CD4-positive, alpha-beta T cell treated with Interleukin-4 for 1 hour (primary cell): ENCODE data around the gene ASIC4.

Source experiments
- DNase-seq, 2 donors: peaks; one replicate each; pipeline ENCODE4 v3.0.0-alpha.2; 2020 to 2022

The ASIC4 gene, protein sequence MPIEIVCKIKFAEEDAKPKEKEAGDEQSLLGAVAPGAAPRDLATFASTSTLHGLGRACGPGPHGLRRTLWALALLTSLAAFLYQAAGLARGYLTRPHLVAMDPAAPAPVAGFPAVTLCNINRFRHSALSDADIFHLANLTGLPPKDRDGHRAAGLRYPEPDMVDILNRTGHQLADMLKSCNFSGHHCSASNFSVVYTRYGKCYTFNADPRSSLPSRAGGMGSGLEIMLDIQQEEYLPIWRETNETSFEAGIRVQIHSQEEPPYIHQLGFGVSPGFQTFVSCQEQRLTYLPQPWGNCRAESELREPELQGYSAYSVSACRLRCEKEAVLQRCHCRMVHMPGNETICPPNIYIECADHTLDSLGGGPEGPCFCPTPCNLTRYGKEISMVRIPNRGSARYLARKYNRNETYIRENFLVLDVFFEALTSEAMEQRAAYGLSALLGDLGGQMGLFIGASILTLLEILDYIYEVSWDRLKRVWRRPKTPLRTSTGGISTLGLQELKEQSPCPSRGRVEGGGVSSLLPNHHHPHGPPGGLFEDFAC

DNA sequence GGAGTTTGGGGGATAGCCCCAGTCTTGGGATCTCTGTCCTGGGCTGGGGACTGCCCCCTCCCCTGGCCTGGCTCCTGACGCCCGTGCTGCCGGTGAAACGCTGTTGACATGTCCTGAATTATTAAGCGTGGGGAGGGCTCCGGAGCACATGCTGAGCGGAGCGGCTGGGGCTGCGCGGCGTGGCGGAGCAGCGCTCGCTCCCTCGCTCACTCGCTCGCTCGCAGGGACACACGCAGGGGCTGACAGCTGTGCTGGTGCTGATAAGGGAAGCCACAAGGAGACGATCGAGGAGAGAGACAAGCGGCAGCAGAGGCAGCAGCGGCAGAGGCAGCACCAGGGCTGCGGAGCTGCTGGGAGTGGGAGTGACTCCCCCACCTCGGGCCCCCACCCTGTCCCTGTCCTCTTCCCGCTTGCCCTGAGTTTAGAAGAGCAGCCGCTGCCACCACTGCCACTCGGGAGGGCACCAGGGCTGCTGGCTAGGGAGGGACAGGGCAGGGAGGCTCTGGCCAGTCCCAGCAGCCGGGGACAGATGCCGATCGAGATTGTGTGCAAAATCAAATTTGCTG lies at the start of gene ASIC4:
ASIC4 (plus strand) TSS at position 287 of the 566 bp plus-strand sequence; CDS start at position 530, 243 bp downstream.
- DNase-seq: no peak

DNA sequence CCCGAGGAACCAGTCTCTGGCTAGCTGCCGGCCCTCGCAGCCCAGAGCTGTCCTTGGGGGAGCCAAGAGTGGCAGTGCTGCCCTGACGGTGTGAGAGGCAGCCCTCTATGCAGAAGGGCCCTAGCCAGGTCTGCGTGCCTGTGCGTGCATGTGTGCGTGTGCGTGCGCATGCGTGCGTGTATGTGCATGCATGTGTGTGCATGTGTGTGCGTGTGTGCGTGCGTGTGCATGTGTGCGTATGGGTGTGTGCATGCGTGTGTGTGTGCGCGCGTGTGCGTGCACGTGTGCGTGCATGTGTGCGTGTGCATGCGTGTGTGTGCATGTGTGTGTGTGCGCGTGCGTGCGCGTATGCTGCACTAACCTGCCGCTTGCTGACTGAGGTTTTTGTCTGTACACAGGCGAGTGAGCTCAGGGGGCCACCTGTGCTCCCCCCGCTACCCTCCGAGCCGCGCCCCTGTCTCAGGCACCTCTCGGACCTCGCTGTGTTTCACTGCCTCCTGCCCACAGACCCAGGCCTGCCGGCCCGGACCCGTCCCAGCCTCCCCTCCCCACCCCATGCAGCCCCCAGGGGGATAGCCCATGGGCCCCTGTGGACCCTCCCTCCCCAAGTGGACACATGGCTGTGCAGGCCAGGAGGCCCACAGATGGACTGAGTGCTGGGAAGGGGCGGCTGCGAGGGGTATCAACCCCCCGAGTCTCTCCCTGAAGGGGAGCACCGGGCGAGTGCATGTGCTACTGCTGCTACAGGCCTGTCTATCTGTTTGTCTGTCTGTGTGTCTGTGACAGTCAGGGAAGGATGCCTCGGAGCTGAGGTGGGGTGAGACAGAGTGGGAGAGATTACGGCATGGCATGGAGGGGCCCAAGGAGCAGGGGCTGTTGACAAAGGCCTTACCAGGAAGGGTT lies 48.4 kb upstream of the ASIC4 start:
- no peak for DNase-seq

DNA sequence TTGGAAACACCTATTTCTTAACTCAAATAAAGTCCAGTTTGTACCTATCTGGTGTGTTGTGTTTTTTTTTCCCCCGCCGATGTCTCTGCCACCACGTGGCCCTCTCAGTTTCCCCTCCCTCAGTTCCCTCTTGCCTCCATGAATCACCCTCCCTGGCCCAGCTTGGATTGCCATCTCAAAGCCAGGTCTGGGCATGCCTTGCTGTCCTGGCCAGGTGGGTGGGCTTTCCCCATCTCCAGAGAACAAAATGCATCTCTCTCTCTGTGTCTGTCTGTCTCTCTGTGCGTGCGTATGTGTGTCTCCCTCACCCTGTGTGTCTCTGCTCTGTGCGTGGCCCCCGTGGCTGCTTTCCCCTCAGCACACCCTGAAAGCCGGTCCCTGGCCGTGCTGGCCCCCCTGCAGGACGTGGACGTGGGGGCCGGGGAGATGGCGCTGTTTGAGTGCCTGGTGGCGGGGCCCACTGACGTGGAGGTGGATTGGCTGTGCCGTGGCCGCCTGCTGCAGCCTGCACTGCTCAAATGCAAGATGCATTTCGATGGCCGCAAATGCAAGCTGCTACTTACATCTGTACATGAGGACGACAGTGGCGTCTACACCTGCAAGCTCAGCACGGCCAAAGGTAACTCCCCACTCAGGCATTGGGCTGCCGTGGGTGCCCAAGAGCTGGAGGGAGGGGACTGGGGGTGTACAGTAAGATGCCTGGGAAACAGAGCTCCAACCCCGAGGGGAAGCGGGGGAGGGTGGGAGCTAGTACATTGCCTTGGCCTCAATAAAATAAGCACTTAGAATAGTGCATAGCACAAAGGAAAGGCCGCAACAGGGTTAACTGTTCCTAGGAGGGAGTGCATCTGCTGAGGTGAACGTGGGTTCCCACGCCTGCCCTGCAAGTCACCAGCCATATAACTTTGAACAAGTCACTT lies 47.2 kb upstream of the ASIC4 start:
- no peak for DNase-seq

DNA sequence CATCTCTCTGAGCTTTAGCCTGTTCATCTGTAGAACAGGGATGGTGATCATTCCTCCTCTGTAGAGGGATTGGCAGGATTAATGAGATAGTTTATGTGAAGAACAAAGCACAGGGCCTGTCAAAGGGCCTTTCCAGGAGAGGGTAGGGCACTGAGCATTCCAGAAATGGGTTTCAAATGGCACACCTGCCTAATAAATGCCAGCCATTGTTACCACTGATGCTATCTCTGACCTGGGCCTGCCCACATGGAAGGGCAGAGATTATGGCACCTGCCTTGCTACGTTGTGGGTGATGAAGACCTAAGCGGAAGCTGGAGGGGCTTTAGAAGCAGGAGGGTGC lies 46.6 kb upstream of the ASIC4 start:
- no peak for DNase-seq

DNA sequence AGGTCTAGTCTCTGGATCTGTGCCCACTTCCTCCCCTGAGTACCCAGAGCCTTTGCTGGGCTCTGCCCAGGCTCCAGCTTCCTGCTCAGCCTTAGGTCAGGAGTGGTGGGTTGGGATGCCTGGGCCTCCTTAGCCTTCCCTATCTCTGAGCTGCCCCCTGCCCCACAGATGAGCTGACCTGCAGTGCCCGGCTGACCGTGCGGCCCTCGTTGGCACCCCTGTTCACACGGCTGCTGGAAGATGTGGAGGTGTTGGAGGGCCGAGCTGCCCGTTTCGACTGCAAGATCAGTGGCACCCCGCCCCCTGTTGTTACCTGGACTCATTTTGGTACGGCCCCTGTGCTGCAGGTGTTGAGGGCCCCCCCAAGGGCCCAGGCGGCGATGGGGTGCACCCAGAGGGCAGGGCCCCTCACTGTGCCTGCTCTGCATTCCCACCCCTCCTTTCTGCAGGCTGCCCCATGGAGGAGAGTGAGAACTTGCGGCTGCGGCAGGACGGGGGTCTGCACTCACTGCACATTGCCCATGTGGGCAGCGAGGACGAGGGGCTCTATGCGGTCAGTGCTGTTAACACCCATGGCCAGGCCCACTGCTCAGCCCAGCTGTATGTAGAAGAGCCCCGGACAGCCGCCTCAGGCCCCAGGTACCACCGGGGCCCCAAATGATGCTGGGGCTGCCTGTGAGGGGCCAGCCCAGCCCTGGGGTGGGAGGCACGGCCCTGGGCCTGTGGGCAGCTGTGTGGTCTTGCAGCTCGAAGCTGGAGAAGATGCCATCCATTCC lies 45.7 kb upstream of the ASIC4 start:
- no peak for DNase-seq

DNA sequence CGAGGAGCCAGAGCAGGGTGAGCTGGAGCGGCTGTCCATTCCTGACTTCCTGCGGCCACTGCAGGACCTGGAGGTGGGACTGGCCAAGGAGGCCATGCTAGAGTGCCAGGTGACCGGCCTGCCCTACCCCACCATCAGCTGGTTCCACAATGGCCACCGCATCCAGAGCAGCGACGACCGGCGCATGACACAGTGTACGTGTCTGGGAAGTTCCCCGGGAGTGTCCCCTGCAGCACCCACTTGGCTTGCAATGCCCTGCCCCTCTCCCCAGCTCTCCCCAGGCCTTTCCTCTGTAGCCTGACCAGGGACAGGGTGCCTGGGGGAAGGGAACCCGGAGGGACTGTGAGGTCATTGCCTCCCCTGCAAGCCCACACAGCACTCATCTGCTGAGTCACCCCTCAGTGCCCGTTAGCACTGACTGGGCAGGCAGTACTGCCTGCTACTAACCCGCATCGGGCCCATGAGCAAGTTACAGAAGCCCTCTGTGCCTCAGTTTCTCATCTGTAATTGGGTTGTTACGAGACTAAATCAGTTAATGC lies 45.0 kb upstream of the ASIC4 start:
- no peak for DNase-seq

DNA sequence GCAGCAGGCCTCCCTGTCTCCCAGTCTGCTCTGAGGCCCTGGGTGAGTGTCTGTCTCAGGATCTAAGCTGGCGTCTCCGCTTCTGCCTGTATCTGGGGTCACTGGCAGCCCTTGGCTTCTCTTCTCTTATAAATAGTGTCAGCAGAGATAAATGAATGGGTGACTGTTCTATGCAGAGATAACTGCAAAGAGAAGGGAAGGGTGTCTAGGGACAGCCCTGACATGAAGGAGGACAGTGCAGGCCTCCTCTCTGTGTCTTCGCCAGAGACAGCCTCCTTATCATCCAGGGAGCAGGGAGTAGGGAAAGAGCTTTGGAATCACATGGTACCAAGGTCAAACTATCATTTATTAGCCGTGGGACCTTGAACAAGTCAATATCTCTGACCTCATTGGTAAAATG lies 43.9 kb upstream of the ASIC4 start:
- no peak for DNase-seq

DNA sequence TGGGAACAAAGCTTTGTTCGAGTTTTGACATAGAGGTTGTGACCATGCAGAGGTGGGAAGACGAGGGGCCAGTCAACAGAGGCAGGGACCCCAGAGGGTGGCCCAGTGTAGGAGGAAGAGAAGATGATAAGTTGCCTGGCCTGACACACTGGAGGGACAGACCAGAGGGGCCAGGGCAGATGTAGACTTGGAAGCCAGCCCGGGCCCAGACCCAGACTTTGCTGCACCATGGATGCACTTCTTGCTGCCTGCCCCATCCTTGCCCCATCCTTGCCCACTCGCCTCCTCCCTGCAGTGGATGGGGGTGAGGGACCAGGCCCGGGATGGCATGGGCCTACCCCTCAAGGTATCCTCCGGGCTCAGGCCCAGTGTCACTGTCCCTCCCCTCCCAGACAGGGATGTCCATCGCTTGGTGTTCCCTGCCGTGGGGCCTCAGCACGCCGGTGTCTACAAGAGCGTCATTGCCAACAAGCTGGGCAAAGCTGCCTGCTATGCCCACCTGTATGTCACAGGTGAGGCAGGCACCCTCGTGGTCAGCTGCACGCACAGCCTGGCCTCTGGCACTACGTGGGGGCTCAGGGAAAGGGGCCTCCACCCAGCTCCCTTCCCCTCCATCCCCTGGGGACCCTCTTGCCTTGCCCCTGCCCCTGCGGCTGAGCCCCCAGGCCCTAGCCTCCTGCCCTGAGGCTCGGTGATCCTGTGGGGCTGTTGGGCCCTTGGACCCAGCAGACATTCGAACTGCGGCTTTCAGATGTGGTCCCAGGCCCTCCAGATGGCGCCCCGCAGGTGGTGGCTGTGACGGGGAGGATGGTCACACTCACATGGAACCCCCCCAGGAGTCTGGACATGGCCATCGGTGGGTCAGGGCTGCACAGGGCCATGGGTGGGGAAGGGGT lies 42.6 kb upstream of the ASIC4 start:
- no peak for DNase-seq

DNA sequence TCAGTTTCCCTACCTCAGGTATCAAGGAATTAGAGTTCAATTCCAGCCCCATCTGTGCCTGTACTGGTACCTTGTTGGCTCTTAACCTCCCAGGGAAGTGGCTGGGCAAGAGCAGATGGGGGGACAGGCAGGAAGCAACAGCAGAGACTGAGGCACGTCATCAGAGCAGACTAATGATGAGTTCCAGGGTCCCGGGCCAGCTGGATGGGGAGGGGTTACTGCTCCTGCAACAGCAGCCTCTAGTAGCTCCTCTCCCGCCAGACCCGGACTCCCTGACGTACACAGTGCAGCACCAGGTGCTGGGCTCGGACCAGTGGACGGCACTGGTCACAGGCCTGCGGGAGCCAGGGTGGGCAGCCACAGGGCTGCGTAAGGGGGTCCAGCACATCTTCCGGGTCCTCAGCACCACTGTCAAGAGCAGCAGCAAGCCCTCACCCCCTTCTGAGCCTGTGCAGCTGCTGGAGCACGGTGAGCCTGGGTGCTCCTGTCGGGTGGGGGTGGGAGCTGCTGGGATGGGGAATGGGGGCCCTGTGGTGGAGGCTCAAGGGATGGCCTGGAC lies 41.6 kb upstream of the ASIC4 start:
- DNase-seq: no peak

DNA sequence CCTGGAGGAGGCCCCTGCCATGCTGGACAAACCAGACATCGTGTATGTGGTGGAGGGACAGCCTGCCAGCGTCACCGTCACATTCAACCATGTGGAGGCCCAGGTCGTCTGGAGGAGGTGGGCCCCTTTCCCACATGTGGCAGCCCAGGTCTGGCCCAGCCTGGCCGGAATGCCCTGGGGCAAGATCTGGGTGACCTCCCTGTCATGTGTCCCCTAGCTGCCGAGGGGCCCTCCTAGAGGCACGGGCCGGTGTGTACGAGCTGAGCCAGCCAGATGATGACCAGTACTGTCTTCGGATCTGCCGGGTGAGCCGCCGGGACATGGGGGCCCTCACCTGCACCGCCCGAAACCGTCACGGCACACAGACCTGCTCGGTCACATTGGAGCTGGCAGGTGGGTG lies 40.8 kb upstream of the ASIC4 start:
- no peak for DNase-seq

DNA sequence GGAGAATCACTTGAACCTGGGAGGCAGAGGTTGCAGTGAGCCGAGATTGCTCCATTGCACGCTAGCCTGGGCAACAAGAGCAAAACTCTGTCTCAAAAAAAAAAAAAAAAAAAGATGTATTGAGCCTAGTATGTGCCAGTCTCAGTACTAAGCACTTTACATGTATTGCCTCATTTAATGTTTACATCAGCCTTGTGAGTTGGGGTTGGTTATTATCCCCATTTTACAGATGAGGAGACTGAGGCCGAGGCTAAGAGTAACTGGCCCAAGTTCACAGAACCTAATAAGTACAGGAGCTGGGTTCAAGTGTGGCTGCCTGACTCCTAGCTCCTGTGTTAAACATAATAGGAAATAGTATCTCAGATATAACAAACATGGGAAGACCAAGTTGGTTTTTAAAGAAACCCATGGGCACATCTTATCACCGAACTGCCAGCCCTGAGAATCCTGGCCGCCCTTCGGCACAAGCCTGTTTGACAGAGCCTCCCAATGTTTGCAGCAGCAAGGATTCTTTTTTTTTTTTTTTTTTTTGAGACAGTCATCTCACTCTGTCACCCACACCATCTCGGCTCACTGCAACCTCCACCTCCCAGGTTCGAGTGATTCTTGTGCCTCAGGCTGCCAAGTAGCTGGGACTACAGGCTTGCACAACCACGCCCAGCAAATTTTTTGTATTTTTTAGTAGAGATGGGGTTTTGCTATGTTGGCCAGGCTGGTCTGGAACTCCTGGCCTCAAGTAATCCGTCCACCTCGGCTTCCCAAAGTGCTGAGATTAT lies 39.8 kb upstream of the ASIC4 start:
- DNase-seq: no peak

DNA sequence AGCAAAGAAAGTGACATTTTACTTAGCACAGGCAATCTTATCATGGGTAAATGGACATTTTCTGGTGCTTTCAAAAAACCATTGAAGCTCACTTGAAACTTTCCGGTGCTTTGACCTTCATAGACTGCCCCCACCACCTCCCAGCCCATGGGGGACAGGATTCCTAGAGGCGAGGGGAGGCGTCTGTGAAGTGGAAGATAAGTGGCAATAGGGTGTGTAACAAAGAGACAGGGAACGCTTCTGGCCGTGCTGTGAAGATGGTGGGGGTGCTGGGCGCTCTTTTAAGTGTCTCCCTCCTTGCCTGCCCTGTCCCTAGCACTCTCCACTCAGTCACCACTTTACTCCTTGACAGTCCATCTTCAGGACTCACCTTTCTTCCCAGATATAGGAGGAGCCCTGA lies 39.0 kb upstream of the ASIC4 start:
- no peak for DNase-seq

DNA sequence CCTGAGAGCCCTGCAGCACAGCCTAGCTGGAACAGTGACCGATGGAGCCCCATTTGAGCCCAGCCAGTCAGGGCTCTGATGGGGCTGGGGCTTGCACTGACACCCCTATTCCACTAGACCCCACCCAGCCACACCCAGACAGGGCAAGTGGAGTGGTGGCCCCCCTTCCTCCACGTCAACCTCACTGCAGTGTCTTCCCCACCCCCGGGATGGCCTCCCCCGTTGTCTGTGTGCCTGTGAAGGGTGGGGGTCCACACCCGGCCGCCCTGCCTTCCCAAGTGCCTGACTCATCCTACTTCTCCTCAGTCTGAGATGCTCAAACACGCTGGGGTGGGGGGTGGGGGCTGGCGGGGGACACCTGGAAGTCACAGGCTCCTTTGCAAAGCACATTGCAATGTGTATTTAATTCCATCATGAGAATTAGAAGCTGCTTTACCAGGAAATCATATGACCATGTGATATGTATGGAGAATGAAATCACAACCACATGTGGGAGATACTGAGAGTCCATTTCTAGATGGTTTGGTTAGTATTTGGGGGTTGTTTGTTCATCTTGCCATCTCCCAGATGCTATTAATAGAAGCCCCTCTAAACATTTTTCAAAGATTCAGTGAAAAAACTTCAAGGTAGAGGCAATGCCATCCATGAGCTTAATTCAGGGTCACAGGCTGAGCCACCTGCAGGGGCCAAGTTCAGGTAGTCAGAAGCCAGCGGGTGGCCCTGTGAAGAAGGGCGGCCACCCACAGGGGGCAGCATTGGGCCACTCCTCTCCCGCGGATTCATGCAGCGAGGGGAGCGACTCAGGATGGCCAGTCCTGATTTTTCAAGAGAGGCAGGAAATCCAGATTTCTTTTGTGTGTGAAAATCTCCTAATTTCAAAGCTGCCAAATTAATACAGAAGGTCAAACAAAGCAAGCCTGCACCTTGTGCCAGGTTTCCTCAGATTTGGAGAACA lies 38.3 kb upstream of the ASIC4 start:
- DNase-seq: peak; percentile 45 to 48

DNA sequence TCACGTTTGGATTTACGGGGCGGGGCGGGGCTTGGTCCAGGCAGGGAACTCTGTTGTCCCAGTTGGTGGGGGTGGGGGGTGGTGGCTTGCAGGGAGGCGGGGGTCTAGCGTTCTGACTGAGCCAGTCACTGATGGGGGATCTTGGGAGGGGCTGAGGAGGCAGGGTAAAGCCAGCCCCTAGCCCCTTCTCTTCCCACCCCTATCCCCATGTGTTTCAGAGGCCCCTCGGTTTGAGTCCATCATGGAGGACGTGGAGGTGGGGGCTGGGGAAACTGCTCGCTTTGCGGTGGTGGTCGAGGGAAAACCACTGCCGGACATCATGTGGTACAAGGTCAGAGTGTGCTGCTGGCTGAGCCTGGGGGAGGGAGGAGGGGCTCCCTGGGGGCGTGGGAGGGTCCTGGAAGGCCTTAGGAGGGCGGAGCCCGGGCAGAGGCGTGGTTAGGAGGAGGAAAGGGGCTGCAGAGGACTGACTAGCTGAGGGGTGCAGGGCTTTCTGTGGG lies 37.6 kb upstream of the ASIC4 start:
- DNase-seq: no peak

DNA sequence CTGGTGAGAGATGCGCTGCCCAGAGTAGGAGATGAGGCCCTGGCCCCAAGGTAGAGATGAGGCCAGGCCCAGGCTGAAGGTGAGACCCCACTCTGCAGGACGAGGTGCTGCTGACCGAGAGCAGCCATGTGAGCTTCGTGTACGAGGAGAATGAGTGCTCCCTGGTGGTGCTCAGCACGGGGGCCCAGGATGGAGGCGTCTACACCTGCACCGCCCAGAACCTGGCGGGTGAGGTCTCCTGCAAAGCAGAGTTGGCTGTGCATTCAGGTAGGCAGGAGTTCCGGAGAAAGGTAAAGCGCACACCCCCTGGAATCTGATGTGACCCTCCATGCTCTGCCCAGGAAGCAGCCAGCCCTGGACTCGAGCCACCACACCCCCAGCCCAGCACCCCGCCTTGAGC lies 37.1 kb upstream of the ASIC4 start:
- no peak for DNase-seq

DNA sequence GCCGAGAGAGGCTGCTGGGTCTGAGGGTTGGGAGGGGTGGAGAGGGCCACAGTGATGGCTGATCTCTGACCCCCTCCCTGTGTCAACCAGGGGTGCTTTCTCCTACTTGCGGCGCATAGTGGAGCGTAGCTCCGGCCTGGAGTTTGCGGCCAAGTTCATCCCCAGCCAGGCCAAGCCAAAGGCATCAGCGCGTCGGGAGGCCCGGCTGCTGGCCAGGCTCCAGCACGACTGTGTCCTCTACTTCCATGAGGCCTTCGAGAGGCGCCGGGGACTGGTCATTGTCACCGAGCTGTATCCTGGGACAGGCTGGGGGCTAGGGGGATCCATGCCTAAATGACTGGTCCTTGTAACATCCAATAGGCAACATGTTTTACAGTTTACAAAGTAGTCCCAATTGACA lies 36.5 kb upstream of the ASIC4 start:
- no peak for DNase-seq

DNA sequence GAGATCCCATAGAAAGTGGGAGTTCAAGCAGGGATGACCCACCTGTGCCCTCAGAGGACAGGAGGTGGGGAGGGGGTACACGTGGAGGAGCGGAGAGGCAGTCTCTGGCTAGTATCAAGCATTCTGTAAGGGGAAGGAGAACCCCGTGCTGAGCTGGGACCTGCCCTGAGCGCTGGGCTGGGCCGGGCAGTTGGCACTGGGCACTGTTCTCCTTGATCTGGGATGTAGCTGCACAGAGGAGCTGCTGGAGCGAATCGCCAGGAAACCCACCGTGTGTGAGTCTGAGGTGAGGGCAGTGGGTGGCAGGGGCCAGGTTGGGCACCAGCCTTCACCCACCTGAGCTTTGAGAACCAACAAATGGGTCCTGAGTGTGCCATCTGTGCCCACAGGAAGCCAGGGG lies 35.4 kb upstream of the ASIC4 start:
- DNase-seq: no peak

DNA sequence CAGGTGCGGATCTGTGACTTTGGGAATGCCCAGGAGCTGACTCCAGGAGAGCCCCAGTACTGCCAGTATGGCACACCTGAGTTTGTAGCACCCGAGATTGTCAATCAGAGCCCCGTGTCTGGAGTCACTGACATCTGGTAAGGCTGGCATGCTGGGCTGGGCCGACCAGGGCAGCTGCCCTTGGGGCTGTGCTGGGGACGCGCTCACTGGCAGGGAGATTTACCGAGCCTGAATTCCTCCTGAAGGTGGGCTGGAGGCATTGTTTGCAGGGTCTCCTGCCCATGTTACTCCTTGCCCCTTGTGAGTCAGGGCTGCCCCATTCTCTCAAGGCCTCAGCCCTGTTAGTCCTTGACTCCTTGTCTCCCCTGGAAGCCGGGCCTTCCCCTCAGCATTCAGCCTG lies 34.3 kb upstream of the ASIC4 start:
- no peak for DNase-seq
